ENCODE measurements around the gene SLC9A9.
"Not testable (repeated sequence)": the region's sequence is repeated elsewhere in the genome, so short reads cannot be mapped to it uniquely, and the experiment has no call there.

The SLC9A9 gene

DNA sequence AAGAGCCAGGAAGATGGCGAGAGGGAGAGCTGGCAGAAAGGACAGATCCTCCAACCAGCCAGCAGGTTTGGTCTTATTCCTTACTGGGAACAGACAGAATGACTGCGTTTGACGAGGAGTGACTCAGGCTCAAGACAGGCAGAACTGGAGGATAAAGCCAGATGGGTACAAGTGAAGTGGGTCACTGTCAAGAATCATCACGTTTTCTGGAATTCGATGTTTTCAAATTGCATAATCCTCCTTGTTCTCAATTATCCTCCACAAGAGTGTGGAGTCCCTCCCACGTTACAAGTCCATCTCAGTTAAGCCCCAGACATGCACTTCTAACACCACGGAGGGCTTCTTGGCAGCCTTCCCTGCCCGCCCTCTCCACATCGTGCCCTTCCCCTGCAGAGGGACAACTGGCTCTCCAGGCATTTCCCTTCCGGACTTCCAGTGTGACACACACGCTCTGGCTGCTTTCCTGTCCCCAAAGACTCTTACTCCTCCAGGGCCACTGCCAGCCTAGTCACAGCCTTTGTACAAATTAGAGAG is 545.6 kb downstream of the SLC9A9 start:
- DNase-seq = peak; percentile 14

- no peak for DNase-seq
Observed at GRCh38 chr3:143301031-143301901, 547.0 kb downstream of the SLC9A9 start.

DNA sequence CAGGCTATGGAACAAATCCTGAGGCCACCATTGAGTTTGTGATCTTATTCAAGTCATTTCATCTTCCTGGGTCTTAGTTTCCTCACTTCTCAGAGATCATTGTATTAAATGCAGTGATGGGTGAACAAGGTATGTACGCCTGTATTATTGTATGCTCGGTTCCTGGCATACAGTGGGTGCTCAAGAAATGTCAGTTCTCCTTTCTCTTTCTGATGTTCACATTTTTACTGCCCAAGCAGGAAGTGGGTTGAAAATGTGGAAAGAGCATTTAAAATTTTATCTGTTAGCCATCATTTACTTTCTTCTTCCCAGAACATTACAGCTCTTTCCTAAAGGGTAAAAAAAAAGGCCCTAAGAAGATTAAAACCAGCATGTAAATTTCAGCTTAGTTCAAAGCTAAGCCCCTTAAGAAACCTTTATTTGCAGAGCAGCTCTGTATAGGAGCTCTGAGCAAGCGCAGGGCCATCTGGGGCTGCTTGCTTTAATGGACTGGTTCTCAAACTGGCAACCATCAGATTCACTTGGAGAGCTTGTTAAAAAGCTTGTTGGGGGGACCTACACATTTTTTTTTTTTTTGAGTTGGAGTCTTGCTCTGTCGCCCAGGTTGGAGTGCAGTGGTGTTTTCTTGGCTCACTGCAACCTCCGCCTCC is 549.3 kb downstream of the SLC9A9 start:
- DNase-seq = no peak

DNA sequence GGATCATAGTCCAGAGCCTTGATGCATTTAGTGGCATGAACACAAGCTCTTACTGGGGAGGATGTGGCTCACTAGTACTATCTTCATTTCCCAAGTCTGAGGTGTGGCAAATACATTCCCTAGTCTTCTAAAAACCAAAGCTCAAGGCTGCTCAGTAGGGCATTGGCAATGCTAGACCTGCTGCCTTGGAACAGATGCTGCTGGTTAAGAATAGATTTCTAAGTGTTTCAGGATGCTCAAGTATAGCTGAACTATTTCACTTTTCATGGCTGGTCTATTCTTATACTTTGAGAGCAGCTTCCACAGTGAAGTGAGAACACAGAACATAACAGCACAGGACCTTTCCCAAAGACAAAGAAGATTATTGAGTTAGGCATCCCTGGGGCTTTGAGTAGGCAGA is 549.9 kb downstream of the SLC9A9 start:
- no peak for DNase-seq

GRCh38 chr3:143295201-143296080 is 552.8 kb downstream of the SLC9A9 start:
- DNase-seq = no peak

DNA sequence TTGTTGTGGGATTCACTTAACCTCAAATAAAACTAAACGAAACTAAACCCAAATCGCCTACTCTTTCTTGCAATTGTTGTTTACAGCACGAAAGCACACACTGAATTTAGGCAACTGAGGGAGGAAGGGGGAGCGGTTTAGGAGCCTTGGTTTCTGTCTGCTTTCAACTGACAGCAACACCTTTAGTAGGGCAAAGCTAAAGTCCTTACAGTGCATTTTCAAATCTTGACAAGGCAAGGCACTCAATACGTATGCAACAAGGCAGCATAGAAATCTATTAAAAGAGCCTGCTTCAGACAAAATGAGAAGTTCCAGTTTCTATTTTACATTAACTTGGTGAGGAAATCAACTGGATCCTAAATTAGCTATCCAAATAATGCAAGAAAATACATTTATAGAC is 554.1 kb downstream of the SLC9A9 start:
- DNase-seq = no peak

DNA sequence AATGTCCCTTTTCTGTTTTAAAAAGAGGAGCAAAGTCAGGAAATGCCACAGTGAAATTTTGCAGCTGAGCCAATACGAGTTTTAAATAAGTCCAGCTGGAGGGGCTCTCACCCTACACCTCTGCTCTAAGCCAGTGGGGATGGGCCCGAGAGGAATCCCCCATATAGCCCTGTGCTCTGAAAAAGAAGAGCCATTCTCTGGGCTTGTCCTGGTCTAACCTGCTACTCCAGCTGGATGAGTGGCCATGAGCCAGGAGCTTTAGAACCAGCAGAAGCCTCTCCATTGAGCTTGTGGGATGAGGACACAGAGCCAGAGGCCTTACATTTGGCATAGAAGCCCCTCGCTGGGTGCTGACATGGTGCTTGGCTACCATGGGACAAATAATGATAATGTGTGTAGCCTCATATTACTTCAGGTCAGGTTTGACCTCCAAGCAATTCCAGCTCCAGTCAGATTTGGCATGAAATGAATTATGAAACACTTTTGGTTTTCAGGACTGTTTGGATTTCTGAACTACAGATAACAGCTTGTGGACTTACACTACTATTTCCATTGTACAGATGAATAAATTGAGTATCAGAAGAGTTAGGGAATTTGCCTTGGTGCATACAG is 556.3 kb downstream of the SLC9A9 start:
- DNase-seq = no peak

DNA sequence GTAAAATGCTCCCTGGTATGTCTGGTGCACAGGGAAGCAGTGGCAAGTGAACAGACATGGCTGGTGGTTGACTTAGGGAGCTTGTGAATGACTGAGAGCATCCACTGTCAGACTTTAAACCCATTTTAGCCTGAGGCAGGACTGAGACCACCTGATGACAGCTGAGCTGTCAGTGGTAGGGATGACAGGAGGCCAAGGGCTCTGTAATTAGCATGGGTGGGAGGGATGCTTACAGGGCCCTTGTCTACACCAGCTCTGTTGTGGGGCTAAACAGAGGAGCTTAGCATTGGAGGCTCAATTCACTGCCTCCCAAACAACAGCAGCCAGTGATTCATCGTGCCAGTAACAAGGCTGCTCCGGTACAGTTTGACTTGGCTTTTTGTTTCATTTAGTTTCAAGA is 559.3 kb downstream of the SLC9A9 start:
- no peak for DNase-seq

- no peak for DNase-seq
Observed at GRCh38 chr3:143287403-143287802, 560.9 kb downstream of the SLC9A9 start.

GRCh38 chr3:143286392-143287010 is 561.8 kb downstream of the SLC9A9 start:
- DNase-seq = no peak

DNA sequence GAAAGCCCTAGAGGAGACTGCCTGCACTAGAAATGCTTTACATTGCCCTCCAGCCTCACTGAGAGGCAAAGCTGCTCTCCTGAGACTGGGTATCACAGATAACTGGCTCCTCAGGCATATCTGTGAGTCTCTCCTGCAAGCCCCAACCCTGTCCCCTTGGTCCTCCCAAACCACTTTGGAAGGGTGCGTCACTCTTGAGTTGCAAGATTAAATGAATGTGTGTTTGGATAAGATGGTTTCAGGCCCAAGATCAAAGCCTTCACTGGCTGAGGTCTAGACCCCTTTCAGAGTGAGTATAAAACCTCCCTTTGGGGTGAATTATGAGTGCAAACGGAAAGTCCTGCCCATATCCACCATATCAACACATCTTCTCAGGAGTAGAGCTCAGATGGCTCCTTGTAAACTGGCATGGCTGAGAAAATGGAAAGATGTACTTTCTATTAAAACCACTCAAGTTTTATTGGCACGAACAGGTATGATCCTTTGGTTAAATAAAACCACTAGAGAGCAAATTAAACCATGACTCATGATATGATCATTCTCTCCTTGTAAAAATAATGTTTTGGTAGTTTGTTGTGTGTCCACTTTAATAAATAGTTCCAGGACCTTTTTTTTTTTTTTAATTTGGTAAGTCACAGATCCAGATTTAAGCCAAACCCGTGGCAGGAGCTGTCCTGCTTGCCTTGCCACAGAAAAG is 564.7 kb downstream of the SLC9A9 start:
- no peak for DNase-seq

DNA sequence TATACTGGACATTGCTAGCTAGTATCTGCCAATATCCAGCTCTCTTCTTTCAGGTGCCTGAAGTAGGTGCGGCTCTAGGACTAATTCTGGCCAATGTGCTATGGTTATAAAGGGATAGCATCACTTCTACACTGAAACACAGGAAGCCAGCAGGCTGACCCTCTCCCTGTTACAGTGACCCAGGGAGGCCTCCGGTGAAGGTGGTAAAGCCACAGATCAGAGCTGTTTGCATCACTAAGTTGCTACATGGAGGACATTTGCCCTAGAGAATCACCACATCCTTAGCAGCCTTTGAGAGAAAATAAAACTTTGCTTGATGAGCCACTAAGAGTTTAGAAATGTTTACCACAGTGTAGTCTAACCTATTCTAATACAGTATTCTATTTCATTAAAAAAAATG is 567.3 kb downstream of the SLC9A9 start:
- no peak for DNase-seq

DNA sequence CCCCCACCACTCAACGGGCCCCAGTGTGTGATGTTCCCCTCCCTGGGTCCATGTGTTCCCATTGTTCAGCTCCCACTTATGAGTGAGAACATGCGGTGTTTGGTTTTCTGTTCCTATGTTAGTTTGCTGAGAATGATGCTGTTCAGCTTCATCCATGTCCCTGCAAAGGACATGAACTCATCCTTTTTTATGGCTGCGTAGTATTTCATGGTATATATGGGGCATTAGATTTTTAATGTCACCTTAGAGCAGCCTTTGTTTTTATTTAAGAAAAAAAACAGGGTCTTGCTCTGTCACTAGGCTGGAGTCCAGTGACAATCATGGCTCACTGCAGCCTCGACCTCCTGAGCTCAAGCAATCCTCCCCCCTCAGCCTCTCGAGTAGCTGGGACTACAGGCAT is 568.7 kb downstream of the SLC9A9 start:
- not testable (repeated sequence) for DNase-seq

DNA sequence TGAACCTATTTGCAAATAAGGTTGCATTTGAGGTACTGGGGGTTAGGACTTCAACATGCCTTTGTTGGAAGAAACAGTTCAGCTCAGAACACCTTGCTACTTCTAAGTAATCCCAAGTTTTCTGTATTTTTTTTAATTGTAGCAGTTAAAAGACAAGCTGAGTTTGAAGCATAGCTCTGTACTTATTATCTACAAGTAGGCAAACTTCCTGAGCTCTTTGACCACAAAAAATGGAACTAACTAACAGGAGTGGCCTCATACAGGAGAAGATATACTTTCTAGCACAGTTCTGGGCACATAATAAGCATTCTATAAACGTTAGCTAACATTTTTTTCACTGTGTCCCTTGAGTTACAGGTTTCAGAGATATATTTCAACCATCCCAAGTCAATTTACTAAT is 569.5 kb downstream of the SLC9A9 start:
- no peak for DNase-seq

- DNase-seq = no peak
Observed at GRCh38 chr3:143277531-143277930, 570.7 kb downstream of the SLC9A9 start.

- DNase-seq = no peak
Observed at GRCh38 chr3:143276592-143276991, 571.7 kb downstream of the SLC9A9 start.

- DNase-seq = no peak
Observed at GRCh38 chr3:143273975-143274690, 574.1 kb downstream of the SLC9A9 start.

- no peak for DNase-seq
Observed at GRCh38 chr3:143271136-143271535, 577.1 kb downstream of the SLC9A9 start.

GRCh38 chr3:143269741-143270140 is 578.5 kb downstream of the SLC9A9 start:
- no peak for DNase-seq

GRCh38 chr3:143267989-143268388 is 580.3 kb downstream of the SLC9A9 start:
- DNase-seq = no peak

DNA sequence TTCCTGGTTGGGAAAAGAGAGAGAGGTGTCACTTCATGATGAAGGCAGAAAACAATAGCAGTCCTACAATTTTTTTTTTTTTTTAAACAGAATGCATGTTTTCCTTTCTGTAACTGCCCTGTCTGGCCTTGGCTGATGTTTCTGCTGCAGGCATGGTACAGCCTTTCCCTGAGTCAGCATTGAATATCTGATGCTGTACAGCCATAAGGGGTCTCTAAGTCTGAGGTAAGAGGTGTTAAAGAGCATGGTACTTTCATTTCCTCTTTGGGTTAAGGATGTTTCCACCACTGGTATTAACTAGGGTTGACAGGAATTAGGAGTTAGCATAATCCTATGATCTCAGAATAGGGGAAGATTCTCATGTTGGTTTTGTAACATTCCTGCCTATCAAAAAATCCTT is 581.3 kb downstream of the SLC9A9 start:
- DNase-seq = no peak

All from 8988T (cell line).